A549 (cell line): ENCODE results near the gene EXOSC6. TPM values are rescaled to one million over a fixed set of nuclear protein-coding genes. Genes with fewer than 3 reads are reported as not detected.

Experiments
- ATAC-seq, 2 experiments: fragments of 200-7000 bp in 1 of 2; fragments of >200 bp in 1 of 2; cut with Nextera tagmentation in 1 of 2; cut with Tn5 transposase in 1 of 2; 3 replicates each; pipeline versions ENCODE4 v1.8.0 to v1.9.1; 2018 to 2020; ENCODE audit warnings: mild to moderate bottlenecking in 1 of 2, moderate library complexity in 1 of 2
- CTCF ChIA-PET: fragments of 300-600 bp; sonication (Branson Sonifier 250); formaldehyde crosslinking; extraction: SDS; loops from one replicate; lab custom pipeline; 2021; ENCODE audit warnings: antibody characterized with exemption, inconsistent platforms; lab: Yijun Ruan, JAX
- POLR2A ChIA-PET: fragments of 350-600 bp; formaldehyde crosslinking; extraction: SDS; loops from one replicate; lab custom pipeline; 2021; ENCODE audit warnings: antibody characterized with exemption, inconsistent platforms; lab: Yijun Ruan, JAX
- DNase-seq, 2 experiments: peaks; one replicate each; pipeline versions ENCODE4 v3.0.0 to v3.0.0-alpha.2; 2011 to 2016; ENCODE audit warnings: low read depth in 1 of 2, low spot score in 1 of 2
- FAIRE-seq: peaks from 2 replicates; lab custom pipeline; 2011; peaks lifted over from hg19 to GRCh38; lab: Jason Lieb, UNC
- H3K27ac ChIP-seq, 2 experiments: fragments of >200 bp; sonication (Bioruptor Twin); formaldehyde crosslinking; 3 replicates each; pipeline ENCODE4 v1.5.1; 2016 to 2017
- H3K4me1 ChIP-seq: fragments of >200 bp; sonication (Bioruptor Twin); formaldehyde crosslinking; 3 replicates; pipeline ENCODE4 v1.6.1; 2016
- H3K4me2 ChIP-seq: fragments of >200 bp; sonication (Bioruptor Twin); formaldehyde crosslinking; 3 replicates; pipeline ENCODE4 v1.6.1; 2016
- H3K4me3 ChIP-seq: fragments of >200 bp; sonication (Bioruptor Twin); formaldehyde crosslinking; 3 replicates; pipeline ENCODE4 v1.5.1; 2016
- H3K9me3 ChIP-seq: fragments of >200 bp; sonication (Bioruptor Twin); formaldehyde crosslinking; 3 replicates; pipeline ENCODE4 v1.6.1; 2016
- CHD2 ChIP-seq: fragments of 150-350 bp; IDR thresholded peaks from 2 replicates; pipeline ENCODE4 v1.6.1; 2014; ENCODE audit warnings: low read length; ENCODE audit not compliant: partially characterized antibody
- CHD4 ChIP-seq: fragments of 200-600 bp; sonication (generic); IDR thresholded peaks from 2 replicates; pipeline ENCODE4 v1.6.1; 2016; ENCODE audit warnings: antibody characterized with exemption, mild to moderate bottlenecking, borderline replicate concordance
- E2F6 ChIP-seq: IDR thresholded peaks from 2 replicates; pipeline ENCODE4 v1.6.1; 2012; ENCODE audit warnings: low read depth, borderline replicate concordance
- EHMT2 ChIP-seq: fragments of 200-600 bp; sonication (generic); IDR thresholded peaks from 2 replicates; pipeline ENCODE4 v1.6.1; 2016; ENCODE audit warnings: antibody characterized with exemption, low read depth, mild to moderate bottlenecking, moderate library complexity
- ESRRA ChIP-seq: fragments of 150-350 bp; IDR thresholded peaks from 2 replicates; pipeline ENCODE4 v1.6.1; 2014; ENCODE audit warnings: mild to moderate bottlenecking, low read length, borderline replicate concordance
- FOSL2 ChIP-seq, 2 experiments: fragments of 450-650 bp in 1 of 2; fragments of >200 bp in 1 of 2; sonication (Bioruptor Twin) in 1 of 2; formaldehyde crosslinking; IDR thresholded peaks; 2 replicates each; pipeline versions ENCODE4 v1.5.0 to v1.6.1; 2016 to 2020; ENCODE audit warnings: mild to moderate bottlenecking in 1 of 2, moderate library complexity in 1 of 2
- HES2 ChIP-seq: fragments of >200 bp; sonication (Bioruptor Twin); formaldehyde crosslinking; IDR thresholded peaks from 2 replicates; pipeline ENCODE4 v1.6.1; 2016
- HOXA7 ChIP-seq: fragments of 250-450 bp; sonication (Bioruptor Pico); IDR thresholded peaks from 2 replicates; pipeline ENCODE4 v1.5.0; 2020; ENCODE audit warnings: mild to moderate bottlenecking, moderate library complexity
- JUNB ChIP-seq: fragments of >200 bp; sonication (Bioruptor Twin); formaldehyde crosslinking; IDR thresholded peaks from 2 replicates; pipeline ENCODE4 v1.6.1; 2016
- KDM1A ChIP-seq: fragments of 200-600 bp; sonication (generic); IDR thresholded peaks from 2 replicates; pipeline ENCODE4 v1.6.1; 2016; ENCODE audit warnings: low read depth, mild to moderate bottlenecking
- PBX3 ChIP-seq: IDR thresholded peaks from 2 replicates; pipeline ENCODE4 v1.6.1; 2012
- PHF8 ChIP-seq: fragments of 200-600 bp; sonication (generic); IDR thresholded peaks from 2 replicates; pipeline ENCODE4 v1.6.1; 2016; ENCODE audit warnings: low read depth, mild to moderate bottlenecking, antibody characterized with exemption, moderate library complexity, borderline replicate concordance
- RAD21 ChIP-seq, 2 experiments: fragments of >200 bp in 1 of 2; sonication (Bioruptor Twin) in 1 of 2; formaldehyde crosslinking in 1 of 2; IDR thresholded peaks in 1 of 2; conservative IDR thresholded peaks in 1 of 2; 2 replicates in 1 of 2; 3 replicates in 1 of 2; pipeline ENCODE4 v1.6.1; 2012 to 2018; ENCODE audit warnings: inconsistent platforms in 1 of 2
- REST ChIP-seq: fragments of 200-600 bp; sonication (generic); IDR thresholded peaks from 2 replicates; pipeline ENCODE4 v1.6.1; 2016; ENCODE audit warnings: antibody characterized with exemption, mild to moderate bottlenecking, moderate library complexity
- TFCP2L1 ChIP-seq: fragments of 250-450 bp; sonication (Bioruptor Pico); IDR thresholded peaks from 2 replicates; pipeline ENCODE4 v1.5.0; 2021; ENCODE audit warnings: mild to moderate bottlenecking
- USF2 ChIP-seq: fragments of 450-650 bp; IDR thresholded peaks from 2 replicates; pipeline ENCODE4 v1.6.1; 2014; ENCODE audit warnings: antibody characterized with exemption
- ZFP36 ChIP-seq: fragments of 450-650 bp; IDR thresholded peaks from 2 replicates; pipeline ENCODE4 v1.6.1; 2014; ENCODE audit warnings: borderline replicate concordance; ENCODE audit not compliant: partially characterized antibody
- ZSCAN20 ChIP-seq: fragments of 250-450 bp; sonication (Bioruptor Pico); IDR thresholded peaks from 2 replicates; pipeline ENCODE4 v1.8.0; 2022; ENCODE audit warnings: mild to moderate bottlenecking, moderate library complexity
- WGBS: methylation state at CpG from one replicate; pipeline ENCODE4 v1.1.6; 2017; ENCODE audit errors: missing lambda C conversion rate; 5-methylcytosine and 5-hydroxymethylcytosine counted together
- polyA plus RNA-seq, 4 experiments: library from polyadenylated mRNA; depleted of rRNA in 3 of 4; stranded (reverse); fragments of >200 nt; fragmentation: RNase III in 1 of 4; extraction: RNeasy Plus Mini Kit Qiagen cat#74134 plus additional on column Dnase treatment in 1 of 4; gene quantifications; 2 replicates in 3 of 4; 3 replicates in 1 of 4; pipeline ENCODE4 v1.2.3, GENCODE V29; 2011 to 2017

EXOSC6 gene
- polyA plus RNA-seq, 2 of the 4 experiments (the other 2 are of a cell fraction) = 12.2 to 15.0 TPM

GRCh38 chr16:70301121-70301520, 49.4 kb upstream of the EXOSC6 start:
- TF ChIP-seq HES2 = no peak
- no peak for TF ChIP-seq E2F6
- TF ChIP-seq ESRRA = no peak
- no peak for TF ChIP-seq TFCP2L1 (CRISPR knock-in tag)
- TF ChIP-seq KDM1A = no peak
- no peak for TF ChIP-seq EHMT2
- TF ChIP-seq PBX3 = no peak
- no peak for TF ChIP-seq CHD2
- no peak for TF ChIP-seq HOXA7 (CRISPR knock-in tag)
- TF ChIP-seq FOSL2 (IDR thresholded peaks at IDR 0.05) = no peak
- no peak for TF ChIP-seq FOSL2 (CRISPR knock-in tag; IDR thresholded peaks at IDR 0.05)
- TF ChIP-seq REST = no peak
- no peak for TF ChIP-seq USF2
- no peak for TF ChIP-seq RAD21 (conservative IDR thresholded peaks at IDR 0.05 in 1 of 2, IDR thresholded peaks at IDR 0.05 in 1 of 2)
- no peak for TF ChIP-seq ZFP36
- TF ChIP-seq PHF8 = no peak
- no peak for TF ChIP-seq JUNB
- no peak for TF ChIP-seq CHD4
- no peak for TF ChIP-seq ZSCAN20 (CRISPR knock-in tag)
- CTCF ChIA-PET = interaction anchor here (0.5 kb wide), 1 partner anchor 204 kb away, joined by 3 read pairs; no protein-coding TSS in a partner anchor
- WGBS = 86% methylated on average over 1 of the region's 1 CpG

More at GRCh38 chr16:70301121-70301520, 49.4 kb upstream of the EXOSC6 start:
- FAIRE-seq = no peak
- no peak overlapping the region for H3K4me2 ChIP-seq
- POLR2A ChIA-PET = no interaction called here
- no peak for ATAC-seq
- peaks cover 10% of the 10 kb centered on the region; the same call in 2 of the 3 replicates for H3K9me3 ChIP-seq
- no peak for DNase-seq
- H3K27ac ChIP-seq = no peak overlapping the region
- no peak overlapping the region for H3K4me3 ChIP-seq
- peaks cover 12% of the 10 kb centered on the region for H3K4me1 ChIP-seq
